ENCODE measurements around the gene TGM4.
"Not testable (repeated sequence)": the region's sequence is repeated elsewhere in the genome, so short reads cannot be mapped to it uniquely, and the experiment has no call there.

The TGM4 gene

DNA sequence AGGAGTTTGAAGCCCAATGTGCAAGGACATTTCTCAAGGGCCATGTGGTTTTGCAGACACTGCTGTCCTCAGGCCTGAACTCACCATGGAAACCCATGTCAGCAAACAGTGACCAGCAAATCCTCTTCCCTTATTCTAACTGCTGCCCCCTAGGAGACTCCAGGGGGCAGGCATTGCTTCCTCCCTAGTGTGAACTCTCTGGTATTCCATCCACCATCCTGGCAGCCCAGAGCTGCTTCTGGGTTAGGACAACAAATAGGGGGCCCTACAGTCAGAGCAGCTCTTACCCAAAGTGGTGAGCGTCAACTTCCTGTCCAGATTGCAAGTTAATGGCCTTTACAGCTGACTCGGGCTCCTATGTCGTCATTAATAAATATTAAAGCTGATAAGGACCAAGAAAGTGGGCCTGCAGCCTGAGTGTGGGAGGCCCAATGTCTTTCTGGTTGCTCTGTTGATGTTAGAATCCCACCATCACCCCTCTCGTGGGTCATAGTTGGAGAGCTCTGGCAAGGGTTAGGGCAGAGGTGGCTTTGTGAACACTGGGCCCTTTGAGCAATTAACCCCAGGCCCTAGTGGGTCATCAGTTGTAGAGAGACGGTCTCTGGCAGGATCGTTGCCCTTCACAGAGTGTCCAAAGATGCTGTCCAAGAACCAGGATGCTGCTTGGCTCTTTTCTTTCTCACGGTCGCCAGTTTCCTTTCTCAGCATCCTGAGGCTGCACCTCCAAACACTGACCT, 41.5 kb downstream of the TGM4 start:
- no peak for DNase-seq (ENCODE audit: low spot score)

DNA sequence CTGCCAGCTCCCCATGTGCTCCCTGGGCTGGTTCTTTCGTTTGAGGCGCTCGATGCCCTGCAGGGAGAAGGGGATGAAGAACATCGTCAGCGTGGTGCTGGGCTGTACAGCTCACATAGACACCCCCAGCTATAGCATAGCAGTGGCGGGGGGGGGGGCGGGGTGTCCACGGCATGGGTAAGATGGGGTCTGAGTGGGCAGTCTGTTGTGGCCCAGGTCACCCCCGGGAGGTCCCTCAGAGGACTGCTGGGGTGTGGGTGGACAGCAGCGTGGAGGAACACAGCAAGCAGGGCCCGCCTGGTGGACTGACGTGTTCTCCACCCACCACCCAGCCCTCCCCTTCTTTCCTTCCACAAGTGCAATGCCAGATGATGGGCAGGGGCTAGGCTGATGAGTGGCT, 43.7 kb downstream of the TGM4 start:
- no peak for DNase-seq (ENCODE audit: low spot score)

DNA sequence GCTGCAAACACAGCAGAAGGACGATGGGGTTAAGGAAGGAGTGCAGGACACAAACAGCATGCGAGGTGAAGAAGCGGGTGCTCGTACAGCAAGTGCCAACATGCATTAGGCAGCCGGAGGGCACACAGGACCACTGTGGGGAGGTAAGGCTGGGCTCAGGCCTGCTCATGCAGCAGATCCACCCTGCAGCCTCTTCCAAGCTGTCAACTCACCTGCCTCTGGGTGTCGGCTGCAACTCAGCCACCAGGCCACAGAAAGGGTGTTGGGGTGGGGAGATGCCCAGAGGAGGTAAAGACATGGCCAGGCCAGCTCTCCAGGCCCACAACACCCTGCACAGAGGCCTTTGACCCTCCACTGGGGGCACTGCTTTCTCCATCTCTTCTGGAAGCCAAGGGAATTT, 44.2 kb downstream of the TGM4 start:
- DNase-seq (ENCODE audit: low spot score): no peak

DNA sequence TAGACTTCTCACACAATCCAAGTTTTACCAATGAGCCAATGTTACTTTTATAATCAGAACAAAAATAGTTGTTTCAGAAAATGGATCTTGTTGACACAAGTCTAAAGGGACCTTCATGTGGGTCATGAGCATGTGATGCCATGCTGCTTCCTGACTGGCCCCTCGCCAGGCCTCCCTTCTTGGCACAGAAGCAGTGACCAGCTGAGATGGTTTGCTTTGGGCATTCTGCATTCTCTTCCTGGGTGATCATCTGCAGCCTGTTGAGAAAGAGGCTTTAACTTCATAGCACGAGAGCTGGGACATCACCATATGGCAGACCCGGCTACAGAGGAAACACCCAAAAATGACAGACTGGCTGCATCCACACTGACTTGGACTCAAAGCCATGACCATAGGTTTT, 45.7 kb downstream of the TGM4 start:
- no peak for DNase-seq (ENCODE audit: low spot score)

DNA sequence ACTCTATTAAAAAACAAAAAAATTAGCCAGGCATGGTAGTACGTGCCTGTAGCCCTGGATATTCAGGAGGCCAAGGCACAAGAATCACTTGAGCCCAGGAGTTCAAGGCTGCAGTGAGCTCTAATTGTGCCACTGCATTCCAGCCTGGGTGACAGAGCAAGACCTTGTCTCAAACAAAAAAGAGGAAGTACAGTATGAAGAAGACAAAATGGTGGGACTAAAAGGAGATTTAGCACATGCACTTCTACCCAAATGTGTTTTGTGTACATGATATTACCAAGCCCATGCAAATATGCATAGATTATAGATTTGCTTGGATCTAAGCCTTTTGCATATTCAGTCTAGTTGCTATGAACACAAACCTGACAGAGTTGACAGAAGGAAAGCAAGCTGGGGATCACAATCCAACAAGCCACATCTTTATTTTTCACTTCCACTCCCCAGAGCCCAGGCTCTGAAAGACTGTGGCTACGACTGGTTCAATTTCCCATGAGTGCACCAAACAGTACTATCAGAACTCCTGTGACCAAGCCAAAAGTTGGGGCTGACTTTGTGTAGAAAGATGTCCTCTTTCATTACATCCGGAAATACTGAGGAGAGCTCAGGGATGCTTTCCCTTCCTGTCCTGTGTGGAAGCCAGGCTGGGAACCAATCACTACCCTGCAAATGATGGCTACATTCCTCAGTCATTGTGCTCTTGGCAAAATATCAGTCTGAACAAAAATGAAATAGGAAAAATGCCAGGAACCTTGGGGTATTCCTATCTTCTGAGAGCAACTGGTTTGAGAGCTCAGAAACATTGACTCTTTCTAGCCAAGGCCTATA, 49.4 kb downstream of the TGM4 start:
- no peak for DNase-seq (ENCODE audit: low spot score)

DNA sequence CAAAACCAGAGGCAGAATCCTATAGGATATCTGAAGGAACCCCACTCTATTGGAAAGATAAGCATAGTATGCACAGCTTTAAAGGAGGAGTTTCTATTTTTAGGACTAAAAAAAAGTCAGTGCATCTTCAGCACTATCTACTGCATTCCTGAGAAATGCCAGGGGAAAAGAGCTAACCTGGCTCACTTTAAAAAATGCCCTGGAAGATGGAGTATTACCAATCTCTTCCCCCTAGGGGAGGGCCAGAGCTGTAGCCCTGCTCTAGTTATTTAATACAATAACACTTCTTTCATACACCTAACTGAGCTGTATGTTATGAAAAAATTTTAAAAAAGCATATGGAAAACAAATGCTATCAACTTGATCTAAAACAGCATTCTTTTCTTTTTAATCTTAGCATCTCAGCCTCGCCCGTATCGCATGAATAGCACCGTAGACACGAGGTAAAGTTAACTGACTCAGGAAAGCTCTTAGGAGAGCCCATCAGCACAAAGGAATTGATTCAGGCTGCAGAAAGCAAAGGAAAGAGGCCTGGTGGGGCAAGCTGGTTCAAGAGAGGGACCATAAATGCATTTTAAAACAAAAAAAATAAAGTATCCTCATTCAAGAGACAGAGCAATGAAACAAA, 50.2 kb downstream of the TGM4 start:
- DNase-seq (ENCODE audit: low spot score): no peak

DNA sequence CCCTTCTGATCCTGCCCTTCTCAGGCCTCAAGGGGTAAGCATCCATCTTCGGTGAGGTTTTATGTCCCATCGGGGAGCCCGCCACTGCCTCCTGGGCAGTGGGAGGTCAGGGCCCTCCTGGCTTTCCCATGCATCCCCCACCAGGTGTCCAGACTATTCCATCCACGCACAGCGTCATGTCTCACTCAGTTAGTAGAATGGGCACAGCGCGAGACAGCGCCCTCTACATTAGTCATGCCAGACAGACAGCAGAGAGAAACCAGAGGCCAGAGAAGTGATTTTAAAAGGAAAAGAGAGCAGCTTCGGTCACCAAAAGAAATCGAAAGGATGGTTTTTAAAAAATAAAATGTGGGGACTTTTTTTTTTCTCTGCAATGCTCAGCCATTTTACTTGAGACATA, 51.8 kb downstream of the TGM4 start:
- no peak for DNase-seq (ENCODE audit: low spot score)

DNA sequence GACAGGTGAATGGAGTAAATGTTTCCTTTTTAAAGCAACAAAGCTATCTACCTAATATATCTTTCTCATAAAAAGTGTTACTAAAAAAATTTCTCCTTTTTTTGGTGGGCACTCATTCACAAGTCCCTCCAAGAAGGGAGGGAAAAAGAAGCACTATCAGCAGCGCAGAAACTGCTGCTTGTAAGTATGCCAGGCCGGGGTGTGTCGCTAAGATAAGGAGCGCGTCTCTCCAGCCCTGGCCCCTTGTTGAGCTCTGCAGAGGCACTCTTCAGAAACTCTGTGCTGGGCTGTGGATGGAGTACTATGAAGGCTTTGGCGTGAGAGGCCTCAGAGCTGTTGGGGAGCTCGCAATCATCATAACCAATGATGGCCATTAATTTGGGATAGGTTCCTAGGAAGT, 52.5 kb downstream of the TGM4 start:
- DNase-seq (ENCODE audit: low spot score): no peak

DNA sequence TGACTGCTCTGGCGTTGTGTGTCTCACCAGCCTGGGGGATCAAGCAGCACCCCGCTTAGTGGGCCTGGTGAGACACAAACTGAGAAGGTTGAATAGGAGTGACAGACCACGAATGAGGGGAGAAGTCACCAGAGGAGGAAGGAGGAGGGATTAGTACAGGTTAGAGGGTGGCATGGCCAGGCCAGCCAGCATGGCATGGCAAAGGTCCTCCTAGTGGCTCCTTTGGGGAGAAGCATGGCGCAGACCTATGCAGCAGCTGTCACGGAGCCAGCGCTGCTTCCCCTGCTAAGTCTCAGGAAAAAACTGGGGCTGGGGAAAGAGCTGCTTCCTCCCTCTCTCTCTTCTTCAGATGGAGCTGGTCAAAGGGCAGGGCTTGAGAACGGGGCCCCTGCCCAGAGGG, 53.0 kb downstream of the TGM4 start:
- DNase-seq (ENCODE audit: low spot score): no peak

DNA sequence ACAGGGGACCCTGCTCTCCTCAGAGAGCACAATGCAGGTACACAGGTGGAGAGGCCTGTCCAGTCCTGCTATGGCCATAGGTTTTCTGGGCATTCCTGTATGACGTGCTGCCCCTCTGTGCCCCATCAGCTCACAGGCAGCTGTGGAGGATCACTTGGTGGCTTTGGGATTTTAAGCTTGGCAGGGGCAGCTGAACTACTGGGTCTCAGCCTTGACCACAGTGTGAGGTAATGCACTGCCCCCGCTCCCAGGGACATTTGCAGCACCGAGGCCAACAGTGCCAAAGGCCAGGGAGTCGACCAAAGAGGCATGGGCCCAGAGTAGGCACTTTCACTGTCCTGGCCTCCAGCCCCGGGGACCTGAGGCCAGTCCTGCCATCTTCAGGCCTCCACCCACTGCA, 55.4 kb downstream of the TGM4 start:
- DNase-seq (ENCODE audit: low spot score): no peak

DNA sequence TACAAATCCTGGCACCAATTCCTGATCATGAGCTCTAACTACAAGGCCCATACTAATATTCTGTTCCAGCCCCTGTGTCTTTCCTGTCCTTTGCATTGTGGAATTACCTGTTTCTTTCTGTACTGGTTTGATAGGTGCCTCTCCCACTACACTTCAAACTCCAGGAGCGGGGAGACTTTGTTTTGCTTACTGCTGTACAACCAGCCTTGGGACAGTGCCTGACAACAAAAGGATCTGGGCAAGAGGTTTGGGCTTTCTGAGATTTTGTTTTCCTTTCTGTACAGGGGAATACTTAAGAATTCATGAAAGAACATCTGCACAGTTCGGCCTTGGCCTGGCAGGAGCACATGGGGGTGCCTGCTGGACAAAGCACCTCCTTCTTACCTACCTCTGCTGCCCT, 56.5 kb downstream of the TGM4 start:
- DNase-seq (ENCODE audit: low spot score): no peak

DNA sequence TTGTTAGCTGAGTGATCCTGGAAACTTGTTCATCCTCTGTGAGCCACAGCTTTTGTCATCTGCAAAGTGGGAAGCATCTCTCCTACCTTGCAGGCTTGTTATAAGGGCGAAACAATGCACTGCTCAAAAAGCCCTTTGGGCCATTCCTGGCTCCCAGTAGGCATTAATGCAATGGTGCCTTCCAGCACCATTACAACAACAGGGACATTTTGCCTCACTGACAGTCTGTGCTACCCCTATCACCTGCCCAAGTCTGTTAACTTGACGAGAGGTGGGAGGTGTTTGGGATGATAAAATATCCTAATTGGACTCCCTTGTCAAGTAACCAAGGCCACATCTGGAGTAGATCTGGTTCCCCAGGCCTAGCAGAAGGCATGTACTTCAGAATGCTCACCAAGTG, 57.4 kb downstream of the TGM4 start:
- no peak for DNase-seq (ENCODE audit: low spot score)

DNA sequence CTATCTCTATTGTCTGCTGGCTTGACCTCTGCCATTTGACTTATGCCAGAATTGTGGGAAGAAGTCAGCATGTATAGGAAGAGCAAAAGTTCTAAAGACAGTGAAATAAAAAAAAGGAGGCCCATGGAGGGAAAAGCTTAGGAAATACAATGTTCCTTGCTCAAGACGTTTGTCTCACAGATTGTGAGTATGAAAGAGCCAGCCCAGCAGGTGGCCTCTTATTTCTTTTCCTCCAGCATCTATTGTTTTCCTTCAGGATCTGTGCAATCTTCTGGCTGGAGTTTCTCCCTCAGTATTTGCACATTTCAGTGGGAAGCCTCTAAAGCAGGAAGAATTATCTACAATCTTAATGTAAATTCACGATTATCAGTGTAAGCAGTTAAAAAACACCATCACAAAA, 57.9 kb downstream of the TGM4 start:
- no peak for DNase-seq (ENCODE audit: low spot score)

DNA sequence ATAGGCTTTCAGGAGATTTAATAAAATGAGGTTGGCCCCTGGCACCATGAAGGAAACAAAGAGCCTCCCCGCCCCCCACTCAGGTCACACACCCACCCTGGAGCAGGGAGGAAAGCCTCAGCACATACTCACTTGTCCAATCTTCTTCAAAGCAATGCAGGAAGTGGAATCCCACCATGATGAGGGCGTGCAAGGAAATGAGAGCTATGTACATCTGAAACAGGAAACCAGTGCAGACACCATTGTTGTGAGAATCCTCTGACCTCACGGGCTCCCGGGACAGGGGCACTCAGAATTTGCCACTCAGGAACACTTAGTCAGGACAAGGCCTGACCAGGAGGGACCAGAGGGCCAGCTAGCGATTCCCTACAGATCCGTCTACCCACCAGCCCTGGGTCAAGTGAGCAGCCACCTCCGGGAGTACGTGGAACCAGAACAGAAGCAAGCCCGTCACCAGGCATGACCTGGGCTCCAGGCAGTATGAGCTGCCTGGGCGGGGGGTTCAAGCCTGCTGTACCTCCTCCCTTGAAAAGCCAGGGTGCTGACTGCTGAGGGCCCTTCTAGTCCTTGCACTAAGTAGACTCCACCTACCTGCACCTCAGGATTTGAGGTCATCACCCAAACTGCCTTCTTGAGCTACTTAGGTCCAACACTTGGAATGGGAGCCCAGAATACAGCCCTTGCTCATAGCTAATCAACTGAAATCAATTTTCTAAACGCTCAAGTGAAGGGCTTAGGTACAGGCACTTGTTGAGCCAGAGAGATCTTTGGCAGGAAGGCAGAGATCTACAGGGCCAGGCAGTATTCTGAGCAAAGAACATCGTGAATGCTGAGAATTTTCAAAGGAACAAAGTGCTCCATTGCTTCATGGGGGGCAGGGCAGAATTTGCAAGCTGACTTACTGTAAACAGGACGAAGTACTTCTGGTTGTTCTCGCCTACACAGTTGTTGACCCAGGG, 58.9 kb downstream of the TGM4 start:
- no peak for DNase-seq (ENCODE audit: low spot score)

DNA sequence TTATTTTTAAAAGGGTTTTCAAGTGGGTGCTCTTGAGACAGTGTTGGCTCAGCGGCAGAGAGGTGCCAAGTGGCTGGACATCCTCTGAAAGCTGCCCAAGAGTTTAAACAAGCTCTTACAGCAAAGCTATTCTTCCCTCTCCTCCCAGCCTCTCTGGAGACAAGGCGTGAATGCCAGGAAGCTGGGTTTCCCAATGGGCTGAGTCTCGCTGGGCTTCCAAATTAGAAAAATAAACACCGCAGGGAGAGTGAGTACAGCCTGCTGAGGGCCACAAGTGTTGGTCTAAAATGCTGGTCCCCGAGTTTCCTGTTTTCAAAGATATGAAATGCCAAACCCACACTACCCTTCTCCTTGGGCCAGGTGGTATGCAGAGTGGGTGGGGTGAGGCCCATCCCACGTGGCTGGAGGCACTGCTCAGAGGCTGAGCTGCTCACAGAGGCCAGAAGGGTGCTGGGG, 65.2 kb downstream of the TGM4 start:
- DNase-seq (ENCODE audit: low spot score): no peak

DNA sequence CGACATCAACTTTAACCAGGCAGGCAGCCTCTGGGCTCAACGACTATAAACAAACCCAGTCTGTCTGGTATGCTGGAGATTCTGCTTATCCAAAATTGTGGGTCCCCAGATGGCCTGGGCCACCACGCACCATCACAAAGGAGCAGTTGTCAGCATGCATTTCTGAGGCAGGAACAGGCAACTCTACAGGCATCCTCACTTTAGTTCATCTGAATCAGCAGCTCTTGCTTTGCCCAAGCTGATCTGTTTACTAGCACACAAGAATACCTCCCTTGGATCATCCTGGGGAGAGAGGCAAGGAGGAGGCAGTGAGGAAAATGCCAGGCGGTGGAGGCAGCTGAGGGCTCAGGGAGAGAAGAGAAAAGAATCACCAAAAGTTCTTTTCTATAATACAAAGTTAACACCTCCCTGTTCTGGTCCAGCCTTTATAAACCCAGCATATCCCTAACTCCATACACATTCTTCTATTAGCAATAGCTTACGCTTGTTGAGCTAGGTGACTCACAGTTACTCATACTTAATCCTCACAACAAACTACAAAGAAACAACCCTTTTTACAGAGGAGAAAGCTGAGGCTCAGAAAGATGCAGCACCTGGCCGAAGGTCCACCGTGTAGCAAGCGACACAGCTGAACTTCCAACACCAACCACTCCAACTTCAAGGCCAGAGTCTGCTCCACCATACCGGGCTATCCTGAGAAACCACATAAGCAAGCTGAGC, 68.0 kb downstream of the TGM4 start:
- peak; percentile 53 for DNase-seq (ENCODE audit: low spot score)

DNA sequence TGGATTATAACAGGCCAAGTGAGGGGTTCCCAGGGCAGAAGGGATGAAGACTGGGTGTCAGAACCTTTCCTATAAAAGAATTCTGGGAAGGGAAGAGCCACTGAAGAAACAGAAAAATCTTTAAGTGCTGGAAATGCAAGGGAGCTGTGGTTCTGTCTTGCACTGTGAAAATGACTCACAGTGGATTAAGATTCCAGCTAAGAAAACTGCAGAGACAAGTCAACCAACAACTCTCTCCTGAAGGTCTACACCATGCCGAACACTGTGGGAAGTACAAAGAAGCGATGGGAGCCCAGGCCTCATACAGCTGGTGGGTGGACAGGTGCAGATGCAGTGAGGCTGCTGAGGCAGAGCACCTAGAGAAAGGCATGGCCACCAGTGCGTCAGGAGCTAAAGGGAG, 73.8 kb downstream of the TGM4 start:
- no peak for DNase-seq (ENCODE audit: low spot score)

DNA sequence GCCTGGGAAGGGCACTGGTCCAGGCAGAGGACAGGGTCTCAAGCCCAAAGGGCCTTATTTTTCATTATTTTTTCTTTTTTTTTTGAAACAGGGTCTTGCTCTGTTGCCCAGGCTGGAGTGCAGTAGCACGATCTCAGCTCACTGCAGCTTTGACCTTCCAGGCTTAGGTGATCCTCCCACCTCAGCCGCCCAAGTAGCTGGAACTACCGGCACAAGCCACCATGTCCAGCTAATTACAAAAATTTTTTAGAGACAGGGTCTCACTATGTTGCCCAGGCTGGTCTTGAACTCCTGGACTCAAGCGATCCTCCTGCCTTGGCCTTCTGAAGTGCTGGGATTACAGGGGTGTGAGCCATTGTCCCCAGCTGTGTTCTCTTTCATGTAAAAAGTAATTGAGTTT, 75.4 kb downstream of the TGM4 start:
- not testable (repeated sequence) for DNase-seq (ENCODE audit: low spot score)

DNA sequence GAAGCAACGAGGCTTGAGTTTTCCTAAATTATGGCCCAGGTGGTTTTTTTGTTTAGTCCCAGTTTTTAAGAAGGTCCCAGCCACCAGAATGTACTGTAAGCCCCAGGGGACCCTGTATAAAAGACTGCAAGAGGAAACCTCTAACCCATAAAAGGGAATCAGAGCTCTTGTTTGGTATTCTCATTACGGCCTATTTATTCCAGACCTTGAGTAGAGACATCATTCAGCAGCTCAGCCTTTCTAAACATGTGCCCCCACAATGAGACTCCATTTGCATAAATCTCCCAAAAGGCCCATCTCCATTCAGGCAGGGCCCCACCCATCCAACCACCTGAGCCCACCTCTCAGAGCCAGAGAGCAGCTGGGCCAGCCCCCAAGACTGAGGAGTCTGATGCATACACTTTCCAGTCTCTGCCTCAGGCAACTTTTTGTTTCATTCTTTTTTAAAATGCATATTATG, 75.9 kb downstream of the TGM4 start:
- no peak for DNase-seq (ENCODE audit: low spot score)

DNA sequence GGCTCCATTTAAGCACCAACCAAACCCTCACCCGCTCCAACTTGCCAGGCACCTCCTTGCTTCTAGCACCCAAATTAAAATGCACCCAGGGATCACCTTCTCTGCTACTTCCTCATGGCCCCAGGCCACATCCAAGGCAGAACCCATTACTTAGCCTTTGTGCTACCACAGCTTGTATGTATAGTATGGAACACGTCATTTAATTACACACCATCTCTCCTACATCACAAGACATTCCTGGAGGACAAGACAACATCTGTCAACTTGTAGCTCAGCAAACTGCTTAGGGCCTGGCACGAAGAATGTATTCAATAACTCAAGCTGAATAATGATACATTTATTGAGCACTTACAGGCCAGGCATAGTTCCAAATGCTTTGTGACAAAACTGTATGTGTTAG, 78.3 kb downstream of the TGM4 start:
- DNase-seq (ENCODE audit: low spot score): no peak

DNA sequence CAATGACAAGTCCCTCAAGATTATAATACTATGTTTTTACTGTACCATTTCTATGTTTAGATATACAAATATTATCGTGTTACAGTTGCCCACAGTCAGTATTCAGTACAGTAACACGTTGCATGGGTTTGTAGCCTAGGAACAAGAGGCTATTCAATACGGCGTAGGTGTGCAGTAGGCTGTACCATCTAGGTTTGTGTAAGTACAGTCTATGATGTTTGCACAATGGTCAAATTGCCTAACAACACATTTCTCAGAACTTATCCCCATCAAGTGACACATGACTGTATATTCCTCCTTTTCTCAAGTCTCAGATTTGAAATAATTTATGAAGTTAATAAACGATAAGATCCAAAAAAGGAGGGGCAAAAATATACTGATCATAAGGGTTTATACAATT, 79.9 kb downstream of the TGM4 start:
- DNase-seq (ENCODE audit: low spot score): no peak

Measured in kidney tubule cell (primary cell).